Ovary (tissue), 3 donors: ENCODE measurements around the gene OPRL1.

Experiments
- CTCF ChIP-seq, 3 donors: fragments of 450-650 bp in 2 of 3; fragments of 200-600 bp in 1 of 3; IDR thresholded peaks; one replicate each; pipeline versions ENCODE4 v1.5.1 to v1.8.0; 2016 to 2022; ENCODE audit warnings: antibody characterized with exemption in 3 of 3, mild to moderate bottlenecking in 1 of 3
- EP300 ChIP-seq: sonication (generic); formaldehyde crosslinking; IDR thresholded peaks from one replicate; pipeline ENCODE4 v1.6.1; 2017; ENCODE audit warnings: antibody characterized with exemption
- donor health status: DM: no; HTN: no; CAD: no.

- TF ChIP-seq CTCF (IDR thresholded peaks at IDR 0.05) (no peak), EP300 (no peak)
These were observed 38.7 kb upstream of the OPRL1 start for GRCh38 chr20:64041040-64041780.
